SK-N-MC (cell line): Measurements from ENCODE around the gene RIT2.

ENCODE experiments used
- EZH2 ChIP-seq: fragments of 200-600 bp; sonication (generic); IDR thresholded peaks from one replicate; pipeline ENCODE4 v1.6.1; 2017; ENCODE audit warnings: antibody characterized with exemption
- FOXP2 ChIP-seq: optimal IDR thresholded peaks from 2 replicates; pipeline ENCODE3; 2011; ENCODE audit warnings: mild to moderate bottlenecking, moderate library complexity; ENCODE audit not compliant: insufficient read depth; ENCODE audit errors: extremely low read length, control extremely low read depth
- POLR2AphosphoS5 ChIP-seq: IDR thresholded peaks from 2 replicates; pipeline ENCODE4 v1.6.1; 2012; ENCODE audit warnings: mild to moderate bottlenecking, low read depth, low read length, borderline replicate concordance

- TF ChIP-seq POLR2AphosphoS5 (no peak), EZH2 (no peak), FOXP2 (no peak)
These were observed 185.6 kb downstream of the RIT2 start for GRCh38 chr18:42929857-42930256.
